GM10847 (cell line): ENCODE data around the gene ACSL1.

ENCODE experiments used
- POLR2A ChIP-seq: IDR thresholded peaks from 2 replicates; pipeline ENCODE4 v1.6.1; 2011; ENCODE audit not compliant: insufficient read length; ENCODE audit errors: extremely low read depth

ACSL1 gene

DNA sequence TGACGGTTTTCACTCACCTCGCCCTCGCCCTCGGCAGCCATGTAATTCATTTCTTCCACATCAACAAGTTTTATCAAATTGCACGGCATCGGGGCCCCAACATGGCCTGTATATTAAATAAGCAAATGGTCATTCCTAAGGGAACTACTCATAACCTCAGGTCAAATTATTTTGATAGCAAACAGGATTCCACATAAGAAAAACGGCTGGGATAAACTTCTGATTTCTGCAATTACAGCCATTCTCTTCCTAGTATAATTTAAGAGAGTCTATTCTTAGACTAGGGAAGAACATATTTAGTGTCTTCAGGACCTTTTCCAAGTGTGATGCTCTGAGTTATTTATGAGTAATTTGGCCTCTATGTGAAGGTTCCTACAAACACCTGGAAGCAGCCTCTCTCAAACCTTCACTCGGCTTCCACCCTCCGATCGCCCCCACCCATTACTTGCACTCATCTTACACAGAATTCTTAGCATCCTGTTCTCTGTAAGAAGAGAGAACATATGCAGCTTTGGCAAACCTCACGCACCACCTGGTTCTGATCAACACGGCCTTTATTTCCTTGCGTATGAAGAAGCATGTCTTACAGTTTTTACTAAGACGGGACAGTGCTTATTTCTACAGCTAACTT lies 62.5 kb downstream of the ACSL1 start:
- no peak for TF ChIP-seq POLR2A

DNA sequence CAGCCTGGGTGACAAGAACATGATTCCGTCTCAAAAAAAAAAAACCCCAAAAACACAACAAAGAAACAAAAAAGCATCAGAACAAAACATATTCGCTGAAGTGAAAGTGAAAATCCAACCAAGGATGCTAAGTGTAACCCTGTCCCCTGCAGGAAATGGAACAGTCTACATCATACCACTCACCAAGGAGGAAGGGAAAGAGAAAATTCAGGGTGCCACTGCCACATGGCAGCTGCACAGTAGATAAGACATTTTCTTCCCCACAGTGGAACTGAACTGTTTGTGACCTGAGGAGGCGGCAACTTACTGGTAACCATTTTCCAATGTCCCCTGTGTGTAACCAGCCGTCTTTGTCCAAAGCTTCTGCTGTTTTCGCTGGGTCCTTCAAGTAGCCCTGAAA lies 63.7 kb downstream of the ACSL1 start:
- TF ChIP-seq POLR2A = no peak

DNA sequence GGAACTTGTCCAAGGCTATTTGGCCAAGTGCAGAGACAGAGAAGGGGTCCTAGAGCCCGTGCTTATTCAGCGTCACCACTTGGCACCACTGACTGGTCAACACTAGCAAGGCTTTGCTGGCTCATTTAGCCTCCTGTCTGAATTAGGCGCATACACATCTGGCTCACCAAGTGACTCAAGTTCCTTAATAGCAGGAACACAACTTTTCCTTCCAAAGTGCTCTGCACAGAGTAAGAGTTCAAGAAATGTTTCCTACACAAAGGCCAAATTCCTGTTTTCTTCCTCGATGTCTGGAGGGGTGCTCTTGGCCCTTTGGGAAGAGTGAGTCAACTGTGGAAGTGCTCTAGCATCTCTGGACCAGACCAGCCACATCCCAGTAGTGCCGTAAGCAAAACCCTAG lies 65.1 kb downstream of the ACSL1 start:
- no peak for TF ChIP-seq POLR2A

DNA sequence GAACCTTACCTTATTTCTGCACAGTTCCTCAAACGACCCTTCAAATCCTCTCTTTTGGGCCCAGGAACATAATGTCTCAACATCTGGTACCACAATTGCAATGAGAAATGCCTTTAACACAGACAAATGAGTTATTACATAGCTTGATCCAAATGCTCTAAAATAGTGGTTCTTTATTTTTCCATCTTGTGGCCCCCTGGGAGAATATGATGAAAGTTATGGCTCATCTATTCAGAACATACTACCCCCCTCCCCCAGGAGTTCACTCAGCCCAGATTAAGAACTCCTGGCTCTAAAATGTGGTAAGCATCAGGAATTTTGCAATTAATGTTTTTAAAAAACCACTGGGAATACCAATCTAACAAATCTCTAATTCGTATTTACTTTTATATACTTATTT lies 68.0 kb downstream of the ACSL1 start:
- no peak for TF ChIP-seq POLR2A

DNA sequence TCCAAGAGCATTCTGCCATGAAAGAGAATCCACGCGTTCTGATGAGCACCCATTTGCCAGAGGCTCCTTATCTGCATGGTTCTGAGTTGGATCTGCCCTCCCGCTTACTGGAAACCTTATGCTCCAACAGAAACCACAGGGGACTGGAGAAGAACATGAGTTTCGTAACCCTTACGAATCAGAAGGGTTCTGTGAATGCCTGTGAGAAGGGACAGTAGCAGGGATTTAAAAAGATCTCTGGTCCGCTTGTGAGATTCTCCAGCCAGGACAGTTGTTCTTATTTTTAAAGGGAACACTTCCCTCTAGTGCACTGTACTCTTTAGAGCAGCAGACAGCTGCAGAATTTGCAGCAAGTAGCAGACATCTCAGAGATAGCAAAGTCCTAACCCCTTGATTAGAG lies 69.4 kb downstream of the ACSL1 start:
- no peak for TF ChIP-seq POLR2A

DNA sequence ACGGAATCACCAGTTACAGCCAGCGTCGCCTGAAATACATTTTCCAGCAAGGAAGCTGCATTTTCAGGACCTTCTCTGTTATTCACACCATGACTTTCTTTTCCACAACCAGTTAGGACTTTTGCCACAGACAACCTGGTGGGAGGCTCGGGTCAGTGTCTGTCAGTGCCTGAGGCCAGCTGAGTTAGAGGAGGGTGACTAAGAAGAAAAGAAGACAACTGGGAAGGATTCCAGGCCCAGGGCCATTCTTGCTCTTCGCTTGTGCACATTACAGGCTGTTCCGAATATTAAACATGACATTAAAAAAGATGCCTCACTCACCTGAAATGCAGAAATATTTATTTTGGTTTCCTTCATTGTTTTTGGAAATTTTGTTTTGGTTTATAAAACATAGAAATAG lies 70.5 kb downstream of the ACSL1 start:
- TF ChIP-seq POLR2A = no peak

DNA sequence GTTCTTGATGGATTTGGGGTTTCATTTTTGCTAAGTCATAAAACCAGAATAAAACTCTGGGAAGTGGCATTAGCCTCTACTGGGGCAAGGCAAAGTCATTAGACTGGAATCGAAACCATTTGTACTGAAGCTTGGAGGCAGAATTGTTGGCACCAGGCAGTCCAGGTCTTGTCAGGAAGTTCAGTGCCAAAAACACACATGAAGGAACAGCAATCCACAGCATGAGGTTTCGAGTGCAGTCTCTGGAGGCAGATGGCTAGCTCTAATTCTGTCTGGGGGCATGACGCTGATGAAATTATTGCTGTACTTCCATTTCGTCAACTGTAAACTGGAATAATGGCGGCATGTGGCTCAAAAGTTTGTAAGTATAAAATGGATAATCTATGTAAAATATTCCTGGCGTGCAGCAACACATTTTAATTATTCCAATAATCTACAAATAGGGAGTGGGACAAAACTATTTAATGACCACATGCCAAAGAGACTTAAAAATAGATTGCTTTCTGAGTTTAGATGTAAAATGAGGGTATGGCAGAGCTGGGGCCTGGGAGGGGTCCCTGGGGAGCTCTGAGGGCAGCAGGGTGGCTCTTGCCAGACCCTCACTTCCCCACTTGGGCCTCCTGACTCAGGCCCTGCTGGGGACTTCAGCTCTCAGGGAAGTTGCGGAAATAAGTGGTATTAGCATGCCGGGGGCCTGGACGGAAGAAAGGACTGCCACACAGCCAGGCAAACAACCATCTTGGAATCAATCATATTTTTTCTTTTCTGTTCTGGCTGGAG lies 73.1 kb downstream of the ACSL1 start:
- no peak for TF ChIP-seq POLR2A

DNA sequence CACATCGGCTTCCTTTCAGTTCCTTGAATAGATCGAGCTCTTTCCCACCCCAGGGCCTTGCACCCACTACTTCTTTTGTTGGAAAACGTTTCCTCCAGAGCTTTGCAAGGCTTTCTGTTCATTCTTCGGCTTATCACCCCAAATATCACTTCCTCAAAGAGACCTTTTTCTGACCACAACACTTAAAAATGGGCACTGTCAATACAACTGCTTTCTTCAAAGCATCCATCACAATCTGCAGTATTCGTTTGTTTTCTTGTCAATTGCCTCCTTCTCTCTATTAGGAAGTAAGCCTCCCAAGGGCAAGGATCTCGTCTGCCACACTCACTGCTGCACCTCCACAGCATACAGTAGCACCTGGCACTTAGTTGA lies 74.2 kb downstream of the ACSL1 start:
- TF ChIP-seq POLR2A = no peak

DNA sequence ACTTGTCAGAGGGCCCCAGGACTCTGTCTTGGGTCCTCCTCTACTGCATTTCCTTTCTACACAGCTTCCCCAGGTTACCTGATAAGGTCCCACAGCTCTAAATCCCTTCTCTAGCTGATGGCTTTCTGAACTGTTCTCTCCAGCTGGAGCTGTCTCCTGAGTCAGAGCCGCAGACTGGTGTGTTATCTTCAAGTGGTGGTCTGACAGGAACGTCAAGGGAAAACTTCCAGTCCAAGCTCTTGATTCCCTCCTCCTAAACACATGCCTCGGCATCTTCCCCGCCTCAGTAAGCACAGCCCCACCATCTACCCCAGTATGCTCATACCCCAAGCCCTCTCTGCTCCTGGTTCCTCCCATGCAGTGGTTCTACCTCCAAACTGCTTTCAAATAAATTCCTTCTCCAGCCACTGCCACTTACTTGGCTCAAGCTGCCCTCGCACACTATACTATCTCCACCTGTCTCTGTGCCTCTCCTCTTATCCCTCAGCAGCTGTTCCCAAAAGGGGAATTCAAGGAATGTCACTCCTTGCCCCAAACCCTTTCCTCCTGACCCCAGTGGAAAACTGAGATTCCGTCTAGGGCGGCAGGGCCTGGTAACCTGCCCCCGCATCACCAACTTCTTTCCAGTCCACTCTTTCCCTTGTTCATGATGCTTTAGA lies 74.7 kb downstream of the ACSL1 start:
- no peak for TF ChIP-seq POLR2A

DNA sequence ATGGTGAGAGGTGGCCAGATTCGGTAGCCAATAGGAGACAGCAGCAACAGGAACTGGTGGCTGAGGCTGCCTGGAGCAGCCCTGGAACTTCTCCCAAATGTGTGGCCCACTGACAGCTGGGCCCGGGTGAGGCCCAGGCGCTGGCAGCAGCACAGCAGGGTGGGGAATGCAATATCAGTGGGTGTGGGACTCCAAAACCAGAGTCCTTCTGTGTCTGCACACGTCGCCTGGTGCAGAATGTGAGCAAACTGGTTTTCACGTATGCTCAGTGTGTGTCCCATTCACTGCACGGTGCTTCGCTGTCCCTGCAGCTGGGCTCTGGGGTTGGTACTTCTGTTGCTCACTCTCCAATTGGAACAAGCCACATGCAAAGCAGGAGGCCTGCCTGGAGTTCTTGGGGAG lies 77.5 kb downstream of the ACSL1 start:
- no peak for TF ChIP-seq POLR2A

DNA sequence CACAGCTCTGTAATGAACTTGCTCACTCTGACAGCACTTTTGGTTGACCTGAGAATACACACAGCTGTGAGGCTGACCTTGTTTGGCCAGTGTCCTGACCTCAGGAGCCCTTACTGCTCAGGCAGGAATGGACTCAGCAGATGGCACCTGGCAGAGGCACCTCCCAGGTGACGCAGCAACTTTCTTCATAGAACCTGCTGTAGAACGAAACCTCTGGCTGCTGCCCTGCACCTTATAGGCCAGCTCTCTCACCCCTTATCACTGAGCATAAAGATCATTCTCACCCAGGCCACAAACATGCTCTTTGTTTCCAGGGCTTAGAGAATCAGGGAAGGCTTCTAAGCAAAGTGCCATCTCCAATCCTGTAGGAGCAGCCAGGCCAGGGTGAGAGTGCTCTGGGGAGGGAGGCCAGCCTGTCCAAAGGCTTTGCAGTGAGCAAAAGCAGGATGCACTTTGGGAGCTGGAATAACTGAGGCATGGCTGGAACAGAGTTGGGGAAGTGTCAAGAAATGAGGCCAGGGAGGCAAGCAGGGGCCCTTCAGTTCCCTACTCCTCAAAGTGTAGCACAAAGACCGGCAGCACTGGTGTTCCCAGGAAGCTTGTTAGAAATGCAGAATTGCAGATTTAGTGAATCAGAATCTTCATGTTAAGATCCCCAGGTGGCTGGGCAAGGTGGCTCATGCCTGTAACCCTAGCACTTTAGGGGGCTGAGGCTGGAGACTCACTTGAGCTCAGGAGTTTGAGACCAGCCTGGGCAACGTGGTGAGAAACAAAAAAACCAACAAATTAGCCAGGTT lies 78.5 kb downstream of the ACSL1 start:
- TF ChIP-seq POLR2A = no peak

DNA sequence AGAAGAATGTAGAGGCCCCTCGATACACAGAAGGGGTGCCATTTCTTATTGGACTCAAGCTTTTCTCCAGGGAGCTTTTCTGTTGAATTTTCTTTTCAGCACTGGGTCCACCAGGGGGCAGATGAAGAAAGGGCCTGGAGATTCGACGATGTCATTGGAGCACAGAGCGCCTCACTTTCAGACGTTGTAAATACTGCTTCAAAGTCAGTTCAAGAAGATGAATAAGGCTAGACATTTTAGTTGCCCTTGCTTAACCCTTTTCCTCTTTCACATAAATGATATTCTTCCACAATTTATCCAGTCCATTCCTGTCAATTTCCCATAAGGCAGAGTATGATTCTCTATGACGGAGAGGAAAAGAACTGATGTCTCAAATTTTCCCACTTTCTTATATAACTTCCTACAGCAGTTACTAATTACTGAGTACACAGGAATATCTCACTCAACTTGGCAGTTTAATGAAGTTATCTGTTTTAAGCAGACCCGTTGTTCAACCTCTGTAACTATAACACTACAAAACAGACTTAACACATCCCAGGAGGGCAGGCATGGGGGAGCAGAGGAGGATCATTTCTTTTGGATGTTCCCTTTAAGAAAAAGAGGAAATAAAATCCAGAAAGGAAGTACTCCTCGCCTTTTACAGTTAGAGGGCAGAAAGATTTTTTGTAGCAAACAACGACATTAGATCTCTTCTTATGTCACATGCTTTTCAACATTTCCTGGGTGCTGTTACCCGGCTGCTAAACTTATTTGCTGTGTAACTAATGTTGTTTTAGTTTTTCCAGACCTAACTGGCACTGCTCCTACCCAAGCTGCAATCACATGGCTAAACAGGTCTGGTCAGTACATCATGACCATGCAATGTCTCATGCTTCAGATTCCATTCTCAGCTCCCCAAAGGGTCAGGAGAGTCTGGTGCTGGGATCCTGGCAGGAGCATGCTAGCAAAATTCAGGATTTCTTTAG lies 79.7 kb downstream of the ACSL1 start:
- no peak for TF ChIP-seq POLR2A

DNA sequence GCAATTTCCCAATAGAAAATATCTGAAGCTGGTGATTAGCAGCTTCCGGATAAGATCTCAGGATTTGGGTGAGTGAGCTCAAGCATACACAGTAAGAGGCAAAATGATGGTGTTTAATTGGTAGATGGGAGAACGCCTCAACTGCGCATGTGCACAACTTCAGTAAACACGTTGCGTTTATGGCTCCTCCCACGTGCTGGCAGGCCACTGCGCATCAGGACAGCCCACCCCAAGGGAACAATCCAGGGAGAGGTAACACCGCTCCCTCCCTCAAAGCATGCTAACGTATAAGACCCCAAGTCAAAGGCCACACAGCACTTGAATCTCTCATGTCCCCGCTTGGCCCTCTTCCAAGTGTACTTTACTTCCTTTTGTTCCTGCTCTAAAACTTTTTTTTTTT lies 81.5 kb downstream of the ACSL1 start:
- no peak for TF ChIP-seq POLR2A

DNA sequence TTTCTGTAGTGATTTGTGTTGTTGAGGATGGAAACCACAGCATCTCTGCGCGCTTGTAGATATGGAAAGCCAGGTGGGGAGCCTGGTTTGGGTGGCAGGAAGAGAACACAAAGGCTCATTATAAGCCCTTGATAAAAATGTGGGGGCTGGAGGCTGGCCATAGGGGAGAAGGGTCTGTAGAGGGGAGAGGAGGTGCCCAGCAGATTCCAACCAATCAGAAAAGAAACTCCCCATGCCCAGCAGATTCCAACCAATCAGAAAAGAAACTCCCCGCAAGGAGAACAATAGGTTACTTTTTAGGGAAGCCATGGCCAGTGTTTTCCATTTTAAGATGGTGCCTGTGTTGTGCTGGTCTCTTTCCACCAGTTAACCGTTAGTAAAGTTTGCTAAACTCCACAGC lies 82.1 kb downstream of the ACSL1 start:
- no peak for TF ChIP-seq POLR2A

DNA sequence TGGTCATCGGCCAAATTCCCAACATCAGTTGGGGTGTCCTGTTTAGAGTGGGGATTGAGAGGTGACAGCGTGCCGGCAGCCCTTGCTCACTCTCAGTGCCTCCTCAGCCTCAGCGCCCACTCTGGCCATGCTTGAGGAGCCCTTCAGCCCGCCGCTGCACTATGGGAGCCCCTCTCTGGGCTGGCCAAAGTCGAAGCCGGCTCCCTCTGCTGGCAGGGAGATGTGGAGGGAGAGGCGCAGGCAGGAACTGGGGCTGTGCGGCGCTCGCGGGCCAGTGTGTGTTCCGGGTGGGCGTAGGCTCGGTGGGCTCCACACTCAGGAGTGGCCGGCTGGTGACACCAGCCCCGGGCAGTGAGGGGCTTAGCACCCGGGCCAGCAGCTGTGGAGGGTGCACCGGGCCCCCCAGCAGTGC lies 84.8 kb downstream of the ACSL1 start:
- TF ChIP-seq POLR2A = no peak

DNA sequence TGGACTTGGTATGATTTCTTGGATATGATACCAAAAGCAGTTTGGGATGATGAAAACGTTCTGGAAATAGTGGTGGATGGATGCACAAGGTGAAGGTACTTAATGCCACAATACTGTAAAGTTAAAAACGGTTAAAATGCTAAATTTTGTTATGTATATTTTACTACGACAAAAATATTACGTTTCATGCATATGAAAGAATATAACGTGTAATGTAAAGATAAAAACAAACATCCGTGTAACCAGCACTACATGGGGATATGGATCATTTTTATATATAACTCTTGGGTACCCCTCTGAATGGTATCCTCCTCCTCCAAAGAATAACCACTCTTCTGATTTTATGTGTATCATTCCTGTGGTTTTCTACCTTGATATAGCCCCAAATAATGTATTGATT lies 91.0 kb downstream of the ACSL1 start:
- no peak for TF ChIP-seq POLR2A
